Measurements from ENCODE around the gene HIF1AN. TPM values are rescaled to one million over a fixed set of nuclear protein-coding genes. Genes with fewer than 3 reads are reported as not detected.

The HIF1AN gene
- total RNA-seq, 1 donor: 17.0 TPM

Other genes with a start within 250 kb of the HIF1AN start
- gene BLOC1S2, start 249.3 kb upstream of the HIF1AN start, total RNA-seq: 58.0 TPM
- gene PKD2L1, start 205.7 kb upstream of the HIF1AN start, total RNA-seq: under 0.01 TPM
- gene SCD, start 188.7 kb upstream of the HIF1AN start, total RNA-seq: 1.9 TPM
- not detected for gene WNT8B, start 72.9 kb upstream of the HIF1AN start, total RNA-seq
- 17.9 TPM for gene SEC31B, start 16.1 kb upstream of the HIF1AN start, total RNA-seq
- gene NDUFB8, start 6.1 kb upstream of the HIF1AN start, total RNA-seq: 112 TPM
- gene PAX2, start 209.6 kb downstream of the HIF1AN start, total RNA-seq: not detected